DND-41 (cell line): ENCODE data around the gene OSBPL10.

ENCODE experiments used
- EZH2 ChIP-seq: IDR thresholded peaks from 3 replicates; pipeline ENCODE4 v1.6.1; 2012; ENCODE audit warnings: borderline replicate concordance, low read depth, mild to moderate bottlenecking, moderate library complexity, low read length, inconsistent platforms; ENCODE audit not compliant: severe bottlenecking
- TF ChIP-seq, protein P1 (sequence below): IDR thresholded peaks from 2 replicates; pipeline ENCODE4 v1.5.1; 2012; ENCODE audit warnings: borderline replicate concordance, low read length, moderate library complexity, mild to moderate bottlenecking; ENCODE audit not compliant: poor library complexity, severe bottlenecking; ENCODE audit errors: extremely low read depth

DNA sequence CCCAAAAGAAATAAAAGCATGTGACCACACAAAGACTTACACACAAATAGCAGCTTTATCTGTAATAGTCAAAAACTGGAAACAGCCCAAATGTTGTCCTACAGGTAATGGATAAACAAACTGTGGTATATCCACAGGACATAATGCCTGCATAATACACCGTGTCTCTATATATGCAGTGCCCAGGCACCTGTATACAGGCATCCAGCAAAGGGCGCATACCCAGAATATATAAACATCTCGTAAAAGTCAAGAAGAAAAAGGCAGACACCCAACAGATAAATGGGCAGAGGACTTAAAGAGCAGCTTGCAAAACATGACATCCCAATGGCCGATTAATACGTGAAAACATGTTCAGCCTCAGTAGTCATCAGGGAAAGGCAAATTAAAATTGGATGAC lies 7.2 kb downstream of the OSBPL10 start:
- TF ChIP-seq, protein P1, sequence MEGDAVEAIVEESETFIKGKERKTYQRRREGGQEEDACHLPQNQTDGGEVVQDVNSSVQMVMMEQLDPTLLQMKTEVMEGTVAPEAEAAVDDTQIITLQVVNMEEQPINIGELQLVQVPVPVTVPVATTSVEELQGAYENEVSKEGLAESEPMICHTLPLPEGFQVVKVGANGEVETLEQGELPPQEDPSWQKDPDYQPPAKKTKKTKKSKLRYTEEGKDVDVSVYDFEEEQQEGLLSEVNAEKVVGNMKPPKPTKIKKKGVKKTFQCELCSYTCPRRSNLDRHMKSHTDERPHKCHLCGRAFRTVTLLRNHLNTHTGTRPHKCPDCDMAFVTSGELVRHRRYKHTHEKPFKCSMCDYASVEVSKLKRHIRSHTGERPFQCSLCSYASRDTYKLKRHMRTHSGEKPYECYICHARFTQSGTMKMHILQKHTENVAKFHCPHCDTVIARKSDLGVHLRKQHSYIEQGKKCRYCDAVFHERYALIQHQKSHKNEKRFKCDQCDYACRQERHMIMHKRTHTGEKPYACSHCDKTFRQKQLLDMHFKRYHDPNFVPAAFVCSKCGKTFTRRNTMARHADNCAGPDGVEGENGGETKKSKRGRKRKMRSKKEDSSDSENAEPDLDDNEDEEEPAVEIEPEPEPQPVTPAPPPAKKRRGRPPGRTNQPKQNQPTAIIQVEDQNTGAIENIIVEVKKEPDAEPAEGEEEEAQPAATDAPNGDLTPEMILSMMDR: no peak
- TF ChIP-seq EZH2: no peak
